Measurements from ENCODE around the gene CYP2A6. TPM values are rescaled to one million over a fixed set of nuclear protein-coding genes. Genes with fewer than 3 reads are reported as not detected.

The CYP2A6 gene
- total and polyA plus RNA-seq, 7 donors: 1.8 TPM; not detected in 6

- H3K4me3 ChIP-seq: peak overlapping the region in 3 of 4 donors; percentile 69 to 100 (median 78)
- H3K36me3 ChIP-seq: peaks cover 0 to 22% (median 9%) of the 10 kb centered on the region in 4 donors
- no peaks in the 10 kb centered on the region for H3K27me3 ChIP-seq
- H3K9me3 ChIP-seq: no peaks in the 10 kb centered on the region
- intact Hi-C loops (cut with DNase I): no loop called here
- H3K27ac ChIP-seq: peak overlapping the region; percentile 89 to 99 (median 96)
- peaks cover 0 to 78% (median 76%) of the 10 kb centered on the region in 4 donors for H3K4me1 ChIP-seq
- WGBS, 2 donors: 53 to 60% methylated on average over 13 of the region's 13 CpGs
- no peak for DNase-seq
- TF ChIP-seq POLR2A (IDR thresholded peaks at IDR 0.05) (no peak), POLR2AphosphoS5 (IDR thresholded peaks at IDR 0.05) (no peak), EP300 (IDR thresholded peaks at IDR 0.05) (no peak), CTCF (IDR thresholded peaks at IDR 0.05) (no peak)
Observed at GRCh38 chr19:40801426-40802299, 48.6 kb downstream of the CYP2A6 start.

- DNase-seq: no peak
- peak overlapping the region; percentile 69 to 100 (median 88) for H3K4me3 ChIP-seq
- intact Hi-C loops (cut with DNase I): no loop called here
- no peaks in the 10 kb centered on the region for H3K9me3 ChIP-seq
- H3K4me1 ChIP-seq: peaks cover 0 to 71% (median 69%) of the 10 kb centered on the region in 4 donors
- H3K27me3 ChIP-seq: no peaks in the 10 kb centered on the region
- H3K36me3 ChIP-seq: peaks cover 0 to 26% (median 9%) of the 10 kb centered on the region in 4 donors
- 89% methylated on average over 27 of the region's 27 CpGs for WGBS, 2 donors
- TF ChIP-seq EP300 (IDR thresholded peaks at IDR 0.05) (no peak), POLR2AphosphoS5 (IDR thresholded peaks at IDR 0.05) (no peak), POLR2A (IDR thresholded peaks at IDR 0.05) (no peak), CTCF (IDR thresholded peaks at IDR 0.05) (no peak)
- peak overlapping the region; percentile 89 to 99 (median 96) for H3K27ac ChIP-seq
Observed at GRCh38 chr19:40800997-40801377, 49.3 kb downstream of the CYP2A6 start.

GRCh38 chr19:40800339-40800996 lies 49.8 kb downstream of the CYP2A6 start:
- H3K4me1 ChIP-seq: peaks cover 0 to 66% (median 64%) of the 10 kb centered on the region in 4 donors
- no peak for DNase-seq
- intact Hi-C loops (cut with DNase I): no loop called here

More at GRCh38 chr19:40800339-40800996, 49.8 kb downstream of the CYP2A6 start:
- peak overlapping the region; percentile 69 to 100 (median 88) for H3K4me3 ChIP-seq
- no peaks in the 10 kb centered on the region for H3K9me3 ChIP-seq
- 60 to 73% methylated on average over 27 of the region's 27 CpGs for WGBS, 2 donors
- no peaks in the 10 kb centered on the region for H3K27me3 ChIP-seq
- peak overlapping the region; percentile 89 to 99 (median 96) for H3K27ac ChIP-seq
- H3K36me3 ChIP-seq: peaks cover 0 to 26% (median 9%) of the 10 kb centered on the region in 4 donors
- no peak for TF ChIP-seq POLR2A (IDR thresholded peaks at IDR 0.05)
- TF ChIP-seq POLR2AphosphoS5 (IDR thresholded peaks at IDR 0.05): no peak
- no peak for TF ChIP-seq CTCF (IDR thresholded peaks at IDR 0.05)

All from sigmoid colon (tissue), 7 donors.